Kidney epithelial cell (primary cell): ENCODE data around the gene CLEC4G. TPM values are rescaled to one million over a fixed set of nuclear protein-coding genes. Genes with fewer than 3 reads are reported as not detected.

Experiments used
- DNase-seq: peaks from one replicate; pipeline ENCODE4 v3.0.0-alpha.2; 2010; ENCODE audit warnings: low read depth
- H3K27me3 ChIP-seq: 2 replicates; pipeline ENCODE4 v1.6.0; 2011; ENCODE audit warnings: low read length; ENCODE audit not compliant: control insufficient read depth, insufficient read depth
- H3K36me3 ChIP-seq: 2 replicates; pipeline ENCODE4 v1.5.1; 2011; ENCODE audit warnings: low read length; ENCODE audit not compliant: control insufficient read depth, insufficient read depth
- H3K4me3 ChIP-seq: 2 replicates; pipeline ENCODE4 v1.5.1; 2011; ENCODE audit warnings: low read depth, mild to moderate bottlenecking, control low read depth, low read length
- total RNA-seq: library from RNA; depleted of rRNA; stranded (reverse); fragments of >200 nt; gene quantifications from 2 replicates; pipeline ENCODE4 v1.2.3, GENCODE V29; 2015
- TF ChIP-seq, protein P1 (sequence below): IDR thresholded peaks from 2 replicates; pipeline ENCODE4 v1.5.1; 2011; ENCODE audit warnings: mild to moderate bottlenecking, moderate library complexity, low read length, control low read depth, inconsistent platforms; ENCODE audit not compliant: insufficient read depth, poor library complexity, severe bottlenecking

CLEC4G gene
- total RNA-seq, 1 donor from 2014 or later = not detected

DNA sequence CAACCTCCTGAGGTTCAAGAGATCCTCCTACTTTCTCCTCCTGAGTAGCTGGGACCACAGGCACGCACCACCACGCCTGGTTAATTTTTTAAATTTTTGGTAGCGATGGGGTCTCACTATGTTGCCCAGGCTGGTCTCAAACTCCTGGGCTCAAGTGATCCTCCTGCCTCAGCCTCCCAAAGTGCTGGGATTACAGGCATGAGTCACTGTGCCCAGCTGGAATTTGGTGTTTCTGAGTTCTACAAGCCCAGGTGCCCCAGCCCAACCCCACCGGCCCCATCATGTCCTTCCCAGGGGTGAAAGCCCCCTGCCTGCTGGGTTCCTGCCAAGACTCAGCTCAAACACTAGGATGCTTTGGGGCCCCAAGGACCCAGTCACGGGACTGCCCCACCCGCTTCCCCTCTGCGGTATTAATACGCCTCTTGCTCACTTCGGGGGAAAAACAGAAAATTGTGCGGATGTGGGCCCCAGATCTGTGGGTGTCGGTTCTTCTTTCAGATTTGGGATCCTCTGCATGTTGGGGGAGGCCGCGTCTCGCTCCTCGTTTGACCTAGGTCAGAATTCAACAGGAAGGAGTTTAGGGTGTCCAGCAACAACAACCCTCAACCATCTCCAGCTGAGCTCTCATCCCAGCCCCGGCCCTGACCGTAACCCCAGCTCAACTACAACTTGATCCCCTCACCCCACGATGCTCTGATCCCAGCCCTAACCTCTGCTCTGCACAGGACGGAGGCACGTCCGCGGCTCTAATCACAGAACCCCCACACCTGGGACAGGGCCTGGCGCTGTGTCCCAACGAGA is 26.3 kb downstream of the CLEC4G start:
- Histone ChIP-seq H3K27me3 (no peaks in the 10 kb centered on the region), H3K36me3 (no peaks in the 10 kb centered on the region), H3K4me3 (no peak overlapping the region)
- TF ChIP-seq, protein P1, sequence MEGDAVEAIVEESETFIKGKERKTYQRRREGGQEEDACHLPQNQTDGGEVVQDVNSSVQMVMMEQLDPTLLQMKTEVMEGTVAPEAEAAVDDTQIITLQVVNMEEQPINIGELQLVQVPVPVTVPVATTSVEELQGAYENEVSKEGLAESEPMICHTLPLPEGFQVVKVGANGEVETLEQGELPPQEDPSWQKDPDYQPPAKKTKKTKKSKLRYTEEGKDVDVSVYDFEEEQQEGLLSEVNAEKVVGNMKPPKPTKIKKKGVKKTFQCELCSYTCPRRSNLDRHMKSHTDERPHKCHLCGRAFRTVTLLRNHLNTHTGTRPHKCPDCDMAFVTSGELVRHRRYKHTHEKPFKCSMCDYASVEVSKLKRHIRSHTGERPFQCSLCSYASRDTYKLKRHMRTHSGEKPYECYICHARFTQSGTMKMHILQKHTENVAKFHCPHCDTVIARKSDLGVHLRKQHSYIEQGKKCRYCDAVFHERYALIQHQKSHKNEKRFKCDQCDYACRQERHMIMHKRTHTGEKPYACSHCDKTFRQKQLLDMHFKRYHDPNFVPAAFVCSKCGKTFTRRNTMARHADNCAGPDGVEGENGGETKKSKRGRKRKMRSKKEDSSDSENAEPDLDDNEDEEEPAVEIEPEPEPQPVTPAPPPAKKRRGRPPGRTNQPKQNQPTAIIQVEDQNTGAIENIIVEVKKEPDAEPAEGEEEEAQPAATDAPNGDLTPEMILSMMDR = no peak
- DNase-seq = no peak

DNA sequence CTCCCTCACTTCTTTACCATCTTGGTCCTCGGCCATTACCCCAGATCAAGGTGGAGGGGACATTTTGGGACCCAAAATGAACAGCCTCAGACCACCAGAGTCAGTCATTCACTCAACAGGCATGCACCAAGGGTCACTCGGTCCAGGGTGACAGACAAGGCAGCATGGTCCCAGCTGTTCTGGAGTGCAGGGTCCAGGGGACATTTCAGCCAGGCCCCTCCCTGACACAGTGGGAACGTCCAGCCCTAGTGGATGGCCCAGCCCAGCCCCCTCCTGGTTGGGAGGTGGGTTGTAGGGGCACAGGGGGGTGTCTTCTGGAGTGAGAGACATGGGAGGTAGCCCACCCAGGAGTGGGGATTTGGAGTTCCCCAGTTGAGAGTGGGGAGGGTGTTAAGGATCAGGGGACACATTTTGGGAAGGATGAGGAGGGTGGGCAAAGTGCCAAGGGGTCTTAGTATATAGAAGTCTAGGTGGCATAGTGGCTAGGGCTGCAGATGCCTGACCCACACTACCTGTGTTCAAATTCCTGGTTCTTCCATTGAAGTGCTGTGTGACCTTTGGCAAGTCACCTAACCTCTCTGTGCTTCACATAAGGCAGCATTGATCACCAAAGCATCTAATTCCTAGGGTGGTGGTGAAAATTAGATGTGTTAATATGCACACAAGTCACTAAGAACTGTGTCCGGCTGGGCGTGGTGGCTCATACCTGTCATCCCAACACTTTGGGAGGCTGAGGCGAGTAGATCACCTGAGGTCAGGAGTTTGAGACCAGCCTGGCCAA is 27.4 kb downstream of the CLEC4G start:
- Histone ChIP-seq H3K27me3 (no peaks in the 10 kb centered on the region), H3K36me3 (no peaks in the 10 kb centered on the region), H3K4me3 (no peak overlapping the region)
- TF ChIP-seq, protein P1 = no peak
- DNase-seq = no peak

DNA sequence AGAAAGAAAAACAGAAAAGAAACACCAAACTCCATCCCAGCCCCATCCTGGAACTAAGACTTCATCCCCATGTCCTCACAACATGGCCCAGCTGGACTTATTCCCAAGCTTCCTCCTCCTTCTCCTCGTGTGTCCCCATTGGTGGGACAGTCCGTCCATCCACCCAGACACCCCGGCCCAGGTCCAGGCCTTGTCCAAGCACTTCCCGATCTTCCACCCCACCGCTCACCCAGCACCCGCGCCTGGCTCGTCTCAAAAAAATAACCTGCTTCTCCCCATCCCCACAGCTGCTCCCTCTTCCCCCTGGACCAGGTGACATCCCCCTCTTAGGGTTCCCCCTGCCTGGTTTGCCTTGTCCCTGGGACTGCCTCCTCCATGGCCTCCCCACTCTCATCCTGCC is 28.6 kb downstream of the CLEC4G start:
- Histone ChIP-seq H3K36me3 (no peaks in the 10 kb centered on the region), H3K27me3 (peaks cover 7% of the 10 kb centered on the region), H3K4me3 (no peak overlapping the region)
- TF ChIP-seq, protein P1 = no peak
- no peak for DNase-seq

DNA sequence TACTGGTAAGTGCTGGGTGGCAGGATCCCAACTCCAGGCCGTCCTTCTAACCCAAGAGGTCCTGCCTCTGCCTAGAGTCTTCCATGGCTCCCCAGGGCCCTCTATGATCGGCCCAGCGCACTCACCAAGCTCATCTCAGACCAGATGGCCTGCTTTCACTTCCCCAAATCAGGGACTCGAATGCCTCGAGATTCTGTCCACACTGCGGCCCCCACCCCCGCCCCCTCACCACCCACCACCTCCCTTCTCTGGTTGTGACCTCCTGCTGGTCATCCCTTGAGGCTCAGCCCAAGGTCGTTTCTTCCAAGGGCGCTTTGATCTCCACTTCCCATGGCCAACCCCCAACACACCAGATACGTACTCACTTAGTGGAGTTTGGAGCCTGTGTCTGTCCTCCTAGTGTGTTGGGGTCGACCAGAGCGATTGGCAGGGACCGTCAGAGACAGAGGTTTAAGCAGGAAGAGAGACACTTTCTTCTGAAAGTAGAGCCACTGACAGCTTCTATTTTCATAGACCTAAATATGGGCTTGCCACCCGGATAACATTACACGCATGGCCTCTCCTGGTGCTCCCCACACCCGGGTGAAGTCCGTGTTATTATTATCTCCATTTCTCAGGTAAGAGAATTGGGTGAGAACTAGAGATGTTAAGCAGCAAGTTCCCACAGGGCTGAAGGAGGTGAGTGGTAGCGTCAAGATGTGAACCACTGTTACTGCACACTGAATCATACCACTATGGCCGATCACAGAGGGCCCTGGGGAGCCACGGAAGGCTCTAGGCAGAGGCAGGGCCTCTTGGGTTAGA is 30.1 kb downstream of the CLEC4G start, which contains the start of gene FCER2:
Gene FCER2, minus strand, starts transcription at position 478 of the 804 bp plus-strand sequence. CDS start 2,371 bp downstream, outside the sequence.
- Histone ChIP-seq H3K4me3 (no peak within 1 kb of the TSS), H3K27me3 (peaks cover 10% of the 10 kb centered on the region), H3K36me3 (no peaks in the 10 kb centered on the region)
- DNase-seq = no peak
- TF ChIP-seq, protein P1 = no peak

DNA sequence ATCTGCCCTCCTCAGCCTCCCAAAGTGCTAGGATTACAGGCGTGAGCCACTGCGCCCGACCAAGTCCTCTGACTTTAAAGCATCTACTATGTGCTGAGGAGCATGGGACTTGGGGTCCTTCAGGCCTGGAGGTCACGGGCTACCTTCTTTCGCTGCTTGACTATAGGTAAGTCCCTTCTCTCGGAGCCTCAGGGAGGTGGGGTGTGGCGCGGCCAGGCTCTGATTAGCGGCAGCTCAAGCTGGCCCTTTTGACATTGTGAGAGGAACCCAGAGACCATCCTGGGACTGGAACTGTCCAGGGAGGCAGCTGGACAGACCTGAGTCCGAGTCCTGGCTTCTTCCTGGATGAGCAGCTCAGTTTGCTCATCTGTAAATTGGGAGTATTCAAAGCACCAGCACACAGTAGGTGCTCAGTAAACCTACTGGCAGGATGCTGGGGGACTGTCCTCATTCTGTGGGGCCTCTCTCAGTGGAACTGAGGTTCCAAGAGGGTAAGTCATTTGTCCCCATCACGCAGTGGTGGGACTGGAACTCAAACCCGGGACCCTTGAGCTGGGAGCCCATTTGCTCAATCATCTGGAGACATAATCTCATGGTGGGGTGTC is 30.8 kb downstream of the CLEC4G start:
- Histone ChIP-seq H3K36me3 (no peaks in the 10 kb centered on the region), H3K4me3 (no peak overlapping the region), H3K27me3 (peaks cover 10% of the 10 kb centered on the region)
- DNase-seq = no peak
- TF ChIP-seq, protein P1 = no peak
